K562 (cell line): ENCODE measurements around the gene PAIP1. TPM values are rescaled to one million over a fixed set of nuclear protein-coding genes. Genes with fewer than 3 reads are reported as not detected.

Experiments
- ETS2 ChIP-seq: IDR thresholded peaks from 2 replicates; pipeline ENCODE4 v1.6.1; 2016; ENCODE audit warnings: borderline replicate concordance, missing genetic modification characterization, mild to moderate bottlenecking, moderate library complexity, missing compliant biosample characterization; ENCODE audit not compliant: poor library complexity, severe bottlenecking
- GABPA ChIP-seq: fragments of 200-800 bp; sonication (Bioruptor generic); conservative IDR thresholded peaks from 2 replicates; pipeline ENCODE4 v1.6.1; 2016; ENCODE audit warnings: low read depth, missing genetic modification characterization, missing compliant biosample characterization
- GABPB1 ChIP-seq: sonication (generic); formaldehyde crosslinking; IDR thresholded peaks from 2 replicates; pipeline ENCODE4 v1.8.0; 2022; ENCODE audit warnings: mild to moderate bottlenecking, missing genetic modification reagents
- HMG20B ChIP-seq: fragments of 250-450 bp; sonication (Bioruptor Pico); IDR thresholded peaks from 2 replicates; pipeline ENCODE4 v1.5.0; 2021; ENCODE audit warnings: mild to moderate bottlenecking
- HMGN3 ChIP-seq: IDR thresholded peaks from 2 replicates; pipeline ENCODE4 v1.6.1; 2011; ENCODE audit warnings: borderline replicate concordance, low read depth, mild to moderate bottlenecking, mixed read lengths, low read length; ENCODE audit not compliant: insufficient read length; ENCODE audit errors: extremely low read depth
- JUN ChIP-seq, 2 experiments: sonication (generic) in 1 of 2; formaldehyde crosslinking in 1 of 2; IDR thresholded peaks; 2 replicates each; pipeline versions ENCODE4 v1.6.1 to v1.8.0; 2012 to 2022; ENCODE audit warnings: borderline replicate concordance in 2 of 2, mild to moderate bottlenecking in 2 of 2, improper control_type of control experiment in 1 of 2, low read depth in 1 of 2, low read length in 1 of 2, missing genetic modification reagents in 1 of 2
- SAFB2 ChIP-seq: fragments of 200-400 bp; formaldehyde crosslinking; IDR thresholded peaks from 2 replicates; pipeline ENCODE4 v1.6.1; 2018; ENCODE audit warnings: borderline replicate concordance, low read length, low read depth, moderate library complexity; ENCODE audit not compliant: severe bottlenecking
- polyA plus RNA-seq, 8 experiments: library from polyadenylated mRNA; depleted of rRNA in 4 of 8; stranded (reverse) in 5 of 8; unstranded in 3 of 8; fragments of >200 nt; fragmentation: Nextera tagmentation in 2 of 8; fragmentation: Illumina TruSeq in 1 of 8; extraction: Ambion mirVana in 2 of 8; extraction: Trizol in 1 of 8; gene quantifications; 2 replicates each; pipeline versions ENCODE4 v1.2.1 to v1.2.3, GENCODE V29; 2011 to 2014; ENCODE audit warnings: inconsistent platforms in 1 of 8, missing spikeins in 1 of 8
- total RNA-seq, 7 experiments: library from RNA; depleted of rRNA in 6 of 7; stranded (reverse); fragments of >200 nt in 6 of 7; fragmentation: Illumina TruSeq in 2 of 7; extraction: Trizol in 2 of 7; gene quantifications; 2 replicates each; pipeline versions ENCODE4 v1.2.1 to v1.2.3, GENCODE V29; 2011 to 2021; ENCODE audit warnings: low replicate concordance in 1 of 7
- TF ChIP-seq, protein P1 (sequence below), 2 experiments: fragments of 450-650 bp; IDR thresholded peaks; 2 replicates each; pipeline ENCODE4 v1.6.1; 2016; ENCODE audit warnings: mild to moderate bottlenecking in 2 of 2, borderline replicate concordance in 1 of 2, low read depth in 1 of 2, moderate library complexity in 1 of 2
- TF ChIP-seq, protein P2 (sequence below), 3 experiments: IDR thresholded peaks in 2 of 3; conservative IDR thresholded peaks in 1 of 3; 2 replicates each; pipeline ENCODE4 v1.5.1; 2011 to 2012; ENCODE audit warnings: low read length in 3 of 3, mild to moderate bottlenecking in 3 of 3, control low read depth in 2 of 3, improper control_type of control experiment in 1 of 3, inconsistent platforms in 1 of 3, low read depth in 1 of 3, mixed read lengths in 1 of 3, moderate library complexity in 1 of 3; ENCODE audit not compliant: insufficient read depth in 2 of 3
- TF ChIP-seq, protein P3 (sequence below): fragments of 450-650 bp; formaldehyde crosslinking; IDR thresholded peaks from 2 replicates; pipeline ENCODE4 v1.4.0; 2022; ENCODE audit warnings: missing genetic modification characterization
- TF ChIP-seq, protein P4 (sequence below): fragments of 250-450 bp; sonication (Bioruptor Pico); IDR thresholded peaks from 2 replicates; pipeline ENCODE4 v1.4.0; 2020; ENCODE audit warnings: borderline replicate concordance

Gene PAIP1
- total and polyA plus RNA-seq, 9 of the 15 experiments (the other 6 are each of a cell fraction or from before 2014, with no cell fraction given): 51.7 to 181 (median 102) TPM

DNA sequence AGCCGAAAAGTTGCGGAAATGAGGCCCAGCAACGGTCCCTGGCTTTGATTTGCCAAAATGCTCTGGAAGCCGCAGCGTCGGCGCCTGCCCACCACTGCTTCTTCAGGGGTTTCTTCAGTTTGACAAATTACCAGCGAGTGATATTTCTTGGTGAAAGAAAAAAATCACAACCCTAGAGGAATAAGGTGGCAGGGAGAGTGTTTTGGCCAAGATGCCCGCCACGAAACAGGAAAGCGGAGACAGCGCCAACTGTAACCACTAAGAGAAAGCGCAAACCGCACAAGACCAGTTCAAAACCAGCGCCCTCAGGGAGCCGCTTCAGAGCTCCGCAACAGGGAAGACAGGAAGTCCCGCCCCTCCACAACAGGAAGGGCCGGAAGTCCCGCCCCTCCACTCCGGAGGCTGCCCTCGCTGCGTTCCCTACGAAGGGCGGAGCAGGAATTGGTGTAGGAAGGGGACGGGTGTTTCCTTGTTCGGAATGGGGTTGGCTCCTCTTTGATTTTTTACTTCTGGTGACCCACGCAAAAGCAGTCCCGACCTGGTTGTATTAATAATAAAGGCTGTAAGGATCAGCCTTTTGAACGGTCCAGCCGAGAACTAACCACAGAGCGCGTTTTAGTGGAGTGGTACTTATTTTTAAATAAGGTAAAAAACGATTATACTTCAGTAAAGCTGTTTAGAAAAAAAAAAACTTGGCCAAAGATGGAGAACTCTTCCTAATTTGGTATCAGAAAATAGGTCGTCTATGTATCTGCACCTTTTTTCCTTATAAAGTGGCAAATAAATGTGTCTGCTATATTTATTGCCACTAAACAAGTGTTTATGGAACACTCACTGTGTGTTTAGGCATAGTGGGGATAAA is 41.8 kb downstream of the PAIP1 start, which contains the start of gene C5orf34 (continued):
- TF ChIP-seq, protein P1, sequence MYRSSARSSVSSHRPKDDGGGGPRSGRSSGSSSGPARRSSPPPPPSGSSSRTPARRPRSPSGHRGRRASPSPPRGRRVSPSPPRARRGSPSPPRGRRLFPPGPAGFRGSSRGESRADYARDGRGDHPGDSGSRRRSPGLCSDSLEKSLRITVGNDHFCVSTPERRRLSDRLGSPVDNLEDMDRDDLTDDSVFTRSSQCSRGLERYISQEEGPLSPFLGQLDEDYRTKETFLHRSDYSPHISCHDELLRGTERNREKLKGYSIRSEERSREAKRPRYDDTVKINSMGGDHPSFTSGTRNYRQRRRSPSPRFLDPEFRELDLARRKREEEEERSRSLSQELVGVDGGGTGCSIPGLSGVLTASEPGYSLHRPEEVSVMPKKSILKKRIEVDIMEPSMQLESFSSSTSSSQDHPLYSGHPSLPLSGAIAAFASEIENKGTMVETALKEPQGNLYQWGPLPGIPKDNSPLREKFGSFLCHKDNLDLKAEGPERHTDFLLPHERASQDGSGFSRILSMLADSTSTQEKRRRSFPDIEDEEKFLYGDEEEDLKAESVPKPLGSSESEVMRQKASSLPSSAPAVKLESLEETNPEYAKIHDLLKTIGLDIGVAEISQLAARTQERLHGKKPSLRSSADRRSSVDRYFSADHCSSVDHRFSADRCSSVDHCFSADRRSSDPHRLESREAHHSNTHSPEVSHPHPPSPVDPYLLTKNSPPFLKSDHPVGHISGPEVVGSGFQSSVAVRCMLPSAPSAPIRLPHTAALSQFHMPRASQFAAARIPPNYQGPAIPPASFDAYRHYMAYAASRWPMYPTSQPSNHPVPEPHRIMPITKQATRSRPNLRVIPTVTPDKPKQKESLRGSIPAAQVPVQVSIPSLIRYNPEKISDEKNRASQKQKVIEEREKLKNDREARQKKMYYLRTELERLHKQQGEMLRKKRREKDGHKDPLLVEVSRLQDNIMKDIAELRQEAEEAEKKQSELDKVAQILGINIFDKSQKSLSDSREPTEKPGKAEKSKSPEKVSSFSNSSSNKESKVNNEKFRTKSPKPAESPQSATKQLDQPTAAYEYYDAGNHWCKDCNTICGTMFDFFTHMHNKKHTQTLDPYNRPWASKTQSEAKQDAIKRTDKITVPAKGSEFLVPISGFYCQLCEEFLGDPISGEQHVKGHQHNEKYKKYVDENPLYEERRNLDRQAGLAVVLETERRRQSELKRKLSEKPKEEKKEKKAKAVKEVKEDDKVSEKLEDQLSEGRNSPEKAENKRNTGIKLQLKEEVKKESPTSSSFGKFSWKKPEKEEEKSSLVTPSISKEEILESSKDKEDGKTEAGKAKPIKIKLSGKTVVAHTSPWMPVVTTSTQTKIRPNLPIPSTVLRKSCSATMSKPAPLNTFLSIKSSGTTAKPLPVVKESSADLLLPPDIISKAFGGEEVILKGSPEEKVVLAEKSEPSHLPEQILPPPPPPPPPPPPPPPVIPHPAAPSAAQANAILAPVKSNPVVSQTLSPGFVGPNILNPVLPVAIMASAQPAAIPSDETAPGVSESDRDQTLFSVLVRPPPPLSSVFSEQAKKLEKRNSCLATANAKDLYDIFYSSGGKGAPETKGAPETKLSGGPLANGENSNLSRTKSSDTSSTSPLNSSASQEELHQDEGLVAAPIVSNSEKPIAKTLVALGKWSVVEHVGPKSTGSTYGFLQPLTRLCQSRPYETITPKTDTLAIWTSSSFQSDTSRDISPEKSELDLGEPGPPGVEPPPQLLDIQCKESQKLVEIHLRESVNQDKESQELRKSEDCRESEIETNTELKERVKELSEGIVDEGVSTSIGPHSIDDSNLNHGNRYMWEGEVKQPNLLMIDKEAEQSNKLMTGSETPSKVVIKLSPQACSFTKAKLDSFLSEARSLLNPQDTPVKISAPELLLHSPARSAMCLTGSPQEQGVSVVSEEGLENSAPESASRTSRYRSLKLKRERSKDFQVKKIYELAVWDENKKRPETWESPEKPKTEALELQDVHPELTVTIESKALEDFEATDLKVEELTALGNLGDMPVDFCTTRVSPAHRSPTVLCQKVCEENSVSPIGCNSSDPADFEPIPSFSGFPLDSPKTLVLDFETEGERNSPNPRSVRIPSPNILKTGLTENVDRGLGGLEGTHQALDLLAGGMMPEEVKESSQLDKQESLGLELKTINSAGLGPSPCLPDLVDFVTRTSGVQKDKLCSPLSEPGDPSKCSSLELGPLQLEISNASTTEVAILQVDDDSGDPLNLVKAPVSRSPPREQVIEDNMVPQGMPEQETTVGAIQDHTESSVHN (IDR thresholded peaks at IDR 0.05; ENCODE audit: borderline replicate concordance in 1 of 2, low read depth in 1 of 2): no peak
- TF ChIP-seq SAFB2 (no peak), ETS2 (tag) (no peak), HMG20B (CRISPR knock-in tag) (no peak), GABPA (tag) (peak; percentile 99), HMGN3 (no peak), GABPB1 (peak; percentile 96), JUN (IDR thresholded peaks at IDR 0.05; ENCODE audit: borderline replicate concordance, low read depth, low read length) (peak; percentile 27; the same call in 1 of the 2 replicates), JUN (CRISPR knock-in tag; IDR thresholded peaks at IDR 0.05; ENCODE audit: borderline replicate concordance) (no peak)
- TF ChIP-seq, protein P2, sequence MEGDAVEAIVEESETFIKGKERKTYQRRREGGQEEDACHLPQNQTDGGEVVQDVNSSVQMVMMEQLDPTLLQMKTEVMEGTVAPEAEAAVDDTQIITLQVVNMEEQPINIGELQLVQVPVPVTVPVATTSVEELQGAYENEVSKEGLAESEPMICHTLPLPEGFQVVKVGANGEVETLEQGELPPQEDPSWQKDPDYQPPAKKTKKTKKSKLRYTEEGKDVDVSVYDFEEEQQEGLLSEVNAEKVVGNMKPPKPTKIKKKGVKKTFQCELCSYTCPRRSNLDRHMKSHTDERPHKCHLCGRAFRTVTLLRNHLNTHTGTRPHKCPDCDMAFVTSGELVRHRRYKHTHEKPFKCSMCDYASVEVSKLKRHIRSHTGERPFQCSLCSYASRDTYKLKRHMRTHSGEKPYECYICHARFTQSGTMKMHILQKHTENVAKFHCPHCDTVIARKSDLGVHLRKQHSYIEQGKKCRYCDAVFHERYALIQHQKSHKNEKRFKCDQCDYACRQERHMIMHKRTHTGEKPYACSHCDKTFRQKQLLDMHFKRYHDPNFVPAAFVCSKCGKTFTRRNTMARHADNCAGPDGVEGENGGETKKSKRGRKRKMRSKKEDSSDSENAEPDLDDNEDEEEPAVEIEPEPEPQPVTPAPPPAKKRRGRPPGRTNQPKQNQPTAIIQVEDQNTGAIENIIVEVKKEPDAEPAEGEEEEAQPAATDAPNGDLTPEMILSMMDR (IDR thresholded peaks at IDR 0.05 in 2 of 3, conservative IDR thresholded peaks at IDR 0.05 in 1 of 3; ENCODE audit: insufficient read depth in 2 of 3, low read depth in 1 of 3, low read length in 3 of 3): peak in 1 of 3 experiments; percentile 21; a peak in 1 of 6 replicates
- TF ChIP-seq, protein P3, sequence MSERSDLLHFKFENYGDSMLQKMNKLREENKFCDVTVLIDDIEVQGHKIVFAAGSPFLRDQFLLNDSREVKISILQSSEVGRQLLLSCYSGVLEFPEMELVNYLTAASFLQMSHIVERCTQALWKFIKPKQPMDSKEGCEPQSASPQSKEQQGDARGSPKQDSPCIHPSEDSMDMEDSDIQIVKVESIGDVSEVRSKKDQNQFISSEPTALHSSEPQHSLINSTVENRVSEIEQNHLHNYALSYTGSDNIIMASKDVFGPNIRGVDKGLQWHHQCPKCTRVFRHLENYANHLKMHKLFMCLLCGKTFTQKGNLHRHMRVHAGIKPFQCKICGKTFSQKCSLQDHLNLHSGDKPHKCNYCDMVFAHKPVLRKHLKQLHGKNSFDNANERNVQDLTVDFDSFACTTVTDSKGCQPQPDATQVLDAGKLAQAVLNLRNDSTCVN (CRISPR knock-in tag): no peak
- TF ChIP-seq, protein P4, sequence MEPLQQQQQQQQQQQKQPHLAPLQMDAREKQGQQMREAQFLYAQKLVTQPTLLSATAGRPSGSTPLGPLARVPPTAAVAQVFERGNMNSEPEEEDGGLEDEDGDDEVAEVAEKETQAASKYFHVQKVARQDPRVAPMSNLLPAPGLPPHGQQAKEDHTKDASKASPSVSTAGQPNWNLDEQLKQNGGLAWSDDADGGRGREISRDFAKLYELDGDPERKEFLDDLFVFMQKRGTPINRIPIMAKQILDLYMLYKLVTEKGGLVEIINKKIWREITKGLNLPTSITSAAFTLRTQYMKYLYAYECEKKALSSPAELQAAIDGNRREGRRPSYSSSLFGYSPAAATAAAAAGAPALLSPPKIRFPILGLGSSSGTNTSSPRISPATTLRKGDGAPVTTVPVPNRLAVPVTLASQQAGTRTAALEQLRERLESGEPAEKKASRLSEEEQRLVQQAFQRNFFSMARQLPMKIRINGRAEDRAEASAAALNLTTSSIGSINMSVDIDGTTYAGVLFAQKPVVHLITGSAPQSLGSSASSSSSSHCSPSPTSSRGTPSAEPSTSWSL (CRISPR knock-in tag): no peak
